GM23338 (cell line): Measurements from ENCODE around the gene FAM25G. TPM values are rescaled to one million over a fixed set of nuclear protein-coding genes. Genes with fewer than 3 reads are reported as not detected.

Source experiments
- ATAC-seq: fragments of 200-7000 bp; cut with Tn5 transposase; 3 replicates; pipeline ENCODE4 v1.9.1; 2020
- DNase-seq: peaks from one replicate; pipeline ENCODE4 v3.0.0-alpha.2; 2015; ENCODE audit warnings: low spot score
- H2AFZ ChIP-seq: fragments of 200-600 bp; sonication (generic); 2 replicates; pipeline ENCODE4 v1.8.0; 2016; ENCODE audit warnings: antibody characterized with exemption, mild to moderate bottlenecking, moderate library complexity
- H3F3A ChIP-seq: fragments of 200-600 bp; sonication (generic); replicated peaks from 2 replicates; pipeline ENCODE4 v1.8.0; 2017; ENCODE audit warnings: antibody characterized with exemption, mixed run types, low read depth
- H3K27ac ChIP-seq: fragments of 200-600 bp; sonication (generic); 2 replicates; pipeline ENCODE4 v1.6.1; 2016; ENCODE audit warnings: low read depth
- H3K27me3 ChIP-seq: fragments of 200-600 bp; sonication (generic); 2 replicates; pipeline ENCODE4 v1.8.0; 2016; ENCODE audit warnings: mild to moderate bottlenecking, mixed run types, moderate library complexity; ENCODE audit not compliant: insufficient read depth
- H3K36me3 ChIP-seq: fragments of 200-600 bp; sonication (generic); 2 replicates; pipeline ENCODE4 v1.8.0; 2016; ENCODE audit warnings: mild to moderate bottlenecking; ENCODE audit not compliant: insufficient read depth
- H3K4me1 ChIP-seq: fragments of 200-600 bp; sonication (generic); 2 replicates; pipeline ENCODE4 v1.8.0; 2016; ENCODE audit warnings: mild to moderate bottlenecking, moderate library complexity; ENCODE audit not compliant: insufficient read depth
- H3K4me2 ChIP-seq: fragments of 200-600 bp; sonication (generic); 2 replicates; pipeline ENCODE4 v1.7.1; 2017; ENCODE audit warnings: mixed run types
- H3K4me3 ChIP-seq: fragments of 200-600 bp; sonication (generic); 2 replicates; pipeline ENCODE4 v1.6.1; 2016; ENCODE audit warnings: mixed run types
- H3K79me2 ChIP-seq: fragments of 200-600 bp; sonication (generic); replicated peaks from 2 replicates; pipeline ENCODE4 v1.8.0; 2017; ENCODE audit warnings: mild to moderate bottlenecking; ENCODE audit not compliant: insufficient read depth
- H3K9me2 ChIP-seq: fragments of 200-600 bp; sonication (generic); 2 replicates; pipeline ENCODE4 v1.8.0; 2017; ENCODE audit not compliant: insufficient read depth
- H4K20me1 ChIP-seq: fragments of 200-600 bp; sonication (generic); replicated peaks from 2 replicates; pipeline ENCODE4 v1.8.0; 2017; ENCODE audit warnings: mild to moderate bottlenecking; ENCODE audit not compliant: insufficient read depth
- H3K27ac Mint-ChIP-seq: 2 replicates; pipeline ENCODE4 v1.8.0; 2020; ENCODE audit warnings: inconsistent platforms, mild to moderate bottlenecking, moderate library complexity, mixed read lengths
- H3K27me3 Mint-ChIP-seq: 3 replicates; pipeline ENCODE4 v1.8.0; 2022; ENCODE audit warnings: low read depth, mild to moderate bottlenecking, moderate library complexity, mixed read lengths, inconsistent platforms; ENCODE audit not compliant: insufficient read depth, poor library complexity
- H3K36me3 Mint-ChIP-seq: 3 replicates; pipeline ENCODE4 v1.8.0; 2021; ENCODE audit warnings: low read depth, mild to moderate bottlenecking, inconsistent platforms, moderate library complexity, mixed read lengths
- H3K4me1 Mint-ChIP-seq: 3 replicates; pipeline ENCODE4 v1.8.0; 2020; ENCODE audit warnings: mild to moderate bottlenecking, inconsistent platforms, mixed read lengths
- H3K4me3 Mint-ChIP-seq: 3 replicates; pipeline ENCODE4 v1.8.0; 2021; ENCODE audit warnings: moderate library complexity, mild to moderate bottlenecking, inconsistent platforms, mixed read lengths
- H3K9me3 Mint-ChIP-seq: 3 replicates; pipeline ENCODE4 v1.8.0; 2020; ENCODE audit warnings: moderate library complexity, mild to moderate bottlenecking, inconsistent platforms, mixed read lengths
- EZH2phosphoT487 ChIP-seq: fragments of 200-600 bp; sonication (generic); IDR thresholded peaks from one replicate; pipeline ENCODE4 v1.8.1; 2018; ENCODE audit warnings: antibody characterized with exemption; ENCODE audit not compliant: unreplicated experiment
- POLR2AphosphoS5 ChIP-seq: IDR thresholded peaks from 2 replicates; pipeline ENCODE4 v1.6.1; 2016; ENCODE audit warnings: antibody characterized with exemption, low read depth
- ZNF462 ChIP-seq: fragments of 250-450 bp; sonication (Bioruptor Pico); IDR thresholded peaks from 2 replicates; pipeline ENCODE4 v1.5.0; 2020; ENCODE audit warnings: mild to moderate bottlenecking, moderate library complexity
- polyA plus RNA-seq: library from polyadenylated mRNA; unstranded; fragments of >200 nt; fragmentation: Nextera tagmentation; extraction: Ambion mirVana; gene quantifications from 2 replicates; pipeline ENCODE4 v1.2.1, GENCODE V29; 2016
- total RNA-seq: library from RNA; depleted of rRNA; stranded (reverse); fragments of >200 nt; shearing (Covaris generic); gene quantifications from 2 replicates; pipeline ENCODE4 v1.2.3, GENCODE V29; 2014
- TF ChIP-seq, protein P1 (sequence below): IDR thresholded peaks from 2 replicates; pipeline ENCODE4 v1.6.1; 2016; ENCODE audit warnings: antibody characterized with exemption

Gene FAM25G
- total and polyA plus RNA-seq, 2 experiments from 2014 or later: not detected

DNA sequence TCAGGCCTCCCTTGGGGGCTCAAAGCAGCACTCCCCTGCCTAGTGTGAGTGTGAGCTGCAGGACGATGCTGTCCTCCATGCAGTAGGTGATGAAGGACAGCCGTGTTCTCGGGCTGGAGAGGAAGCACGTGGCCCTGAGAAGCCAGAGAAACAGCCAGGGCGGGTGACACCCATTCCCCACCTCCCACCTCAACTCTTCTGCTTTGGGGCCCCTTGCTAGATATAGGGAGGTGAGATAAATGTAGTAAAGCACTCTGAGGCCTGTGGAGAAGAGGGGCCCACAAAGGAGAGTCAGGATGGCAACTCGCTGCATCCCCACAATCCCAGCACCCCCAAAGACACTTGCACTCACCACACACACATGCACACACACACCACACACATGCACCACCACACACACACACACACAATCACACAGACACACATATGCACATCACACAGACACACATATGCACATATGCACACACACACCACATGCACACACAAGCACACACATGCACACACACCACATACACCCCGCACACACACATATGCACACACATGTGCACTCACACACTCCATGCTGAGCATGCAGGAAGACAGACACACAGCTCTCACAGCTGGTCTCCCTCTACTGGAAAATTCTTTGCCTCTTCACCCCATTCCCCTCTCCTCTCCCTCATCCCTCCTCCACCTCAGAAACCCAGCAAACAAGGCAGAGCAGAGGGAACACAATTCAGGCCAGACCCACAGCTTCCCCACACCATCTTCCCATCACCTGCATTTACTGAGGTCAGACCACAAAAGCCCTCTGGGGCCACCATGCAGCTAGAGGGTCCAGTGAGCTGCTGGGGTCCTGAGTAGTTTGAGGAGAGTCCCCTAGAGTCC lies 38.1 kb downstream of the FAM25G start:
- no peak overlapping the region for H3K4me2 ChIP-seq
- no peaks in the 10 kb centered on the region for H3K36me3 ChIP-seq
- peaks cover 14% of the 10 kb centered on the region for H3K27me3 Mint-ChIP-seq
- H3K27ac ChIP-seq: no peak overlapping the region
- H3K4me3 ChIP-seq: no peak overlapping the region
- H3K36me3 Mint-ChIP-seq: no peaks in the 10 kb centered on the region; the same call in 2 of the 3 replicates
- DNase-seq: no peak
- H4K20me1 ChIP-seq: no peaks in the 10 kb centered on the region
- no peaks in the 10 kb centered on the region for H3K4me1 ChIP-seq
- H3K4me3 Mint-ChIP-seq: no peak overlapping the region
- peaks cover 18% of the 10 kb centered on the region for H3K4me1 Mint-ChIP-seq
- no peak overlapping the region for H2AFZ ChIP-seq
- H3K79me2 ChIP-seq: no peaks in the 10 kb centered on the region
- TF ChIP-seq ZNF462 (CRISPR knock-in tag) (no peak), POLR2AphosphoS5 (no peak), EZH2phosphoT487 (no peak)
- no peaks in the 10 kb centered on the region for H3K9me3 Mint-ChIP-seq
- no peak for ATAC-seq
- no peak overlapping the region for H3K27ac Mint-ChIP-seq
- no peaks in the 10 kb centered on the region for H3K9me2 ChIP-seq
- no peaks in the 10 kb centered on the region for H3F3A ChIP-seq
- no peaks in the 10 kb centered on the region for H3K27me3 ChIP-seq

GRCh38 chr10:47452495-47453140 lies 38.9 kb downstream of the FAM25G start:
- no peaks in the 10 kb centered on the region; the same call in 2 of the 3 replicates for H3K36me3 Mint-ChIP-seq
- no peaks in the 10 kb centered on the region for H3K27me3 ChIP-seq
- no peaks in the 10 kb centered on the region for H4K20me1 ChIP-seq
- no peaks in the 10 kb centered on the region for H3K36me3 ChIP-seq
- H3K4me3 Mint-ChIP-seq: no peak overlapping the region
- no peak overlapping the region for H3K27ac ChIP-seq
- no peak overlapping the region for H3K4me3 ChIP-seq
- DNase-seq: peak; percentile 17
- H3K79me2 ChIP-seq: no peaks in the 10 kb centered on the region
- H3K4me2 ChIP-seq: no peak overlapping the region
- H3K4me1 Mint-ChIP-seq: peaks cover 18% of the 10 kb centered on the region
- no peaks in the 10 kb centered on the region for H3F3A ChIP-seq
- H3K9me2 ChIP-seq: no peaks in the 10 kb centered on the region
- no peaks in the 10 kb centered on the region for H3K9me3 Mint-ChIP-seq
- peak overlapping the region; percentile 47; the same call in 1 of the 2 replicates for H2AFZ ChIP-seq
- peak; percentile 70 for ATAC-seq
- H3K27ac Mint-ChIP-seq: no peak overlapping the region
- H3K27me3 Mint-ChIP-seq: peaks cover 16% of the 10 kb centered on the region
- H3K4me1 ChIP-seq: no peaks in the 10 kb centered on the region
- TF ChIP-seq, protein P1, sequence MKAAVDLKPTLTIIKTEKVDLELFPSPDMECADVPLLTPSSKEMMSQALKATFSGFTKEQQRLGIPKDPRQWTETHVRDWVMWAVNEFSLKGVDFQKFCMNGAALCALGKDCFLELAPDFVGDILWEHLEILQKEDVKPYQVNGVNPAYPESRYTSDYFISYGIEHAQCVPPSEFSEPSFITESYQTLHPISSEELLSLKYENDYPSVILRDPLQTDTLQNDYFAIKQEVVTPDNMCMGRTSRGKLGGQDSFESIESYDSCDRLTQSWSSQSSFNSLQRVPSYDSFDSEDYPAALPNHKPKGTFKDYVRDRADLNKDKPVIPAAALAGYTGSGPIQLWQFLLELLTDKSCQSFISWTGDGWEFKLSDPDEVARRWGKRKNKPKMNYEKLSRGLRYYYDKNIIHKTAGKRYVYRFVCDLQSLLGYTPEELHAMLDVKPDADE: no peak
- TF ChIP-seq EZH2phosphoT487: no peak
